Osteocyte (in vitro differentiated cells): ENCODE results near the gene ALG3. TPM values are rescaled to one million over a fixed set of nuclear protein-coding genes. Genes with fewer than 3 reads are reported as not detected.
"Not testable (repeated sequence)": the region's sequence is repeated elsewhere in the genome, so short reads cannot be mapped to it uniquely, and the experiment has no call there.

Experiments
- DNase-seq: peaks from one replicate; pipeline ENCODE4 v3.0.0; 2021; ENCODE audit warnings: mixed read lengths; ENCODE audit not compliant: unreplicated experiment; ENCODE audit errors: extremely low spot score
- H3K27ac Mint-ChIP-seq: one replicate; pipeline ENCODE4 v1.8.0; 2021; ENCODE audit warnings: mild to moderate bottlenecking, mixed read lengths; ENCODE audit not compliant: unreplicated experiment
- H3K27me3 Mint-ChIP-seq: one replicate; pipeline ENCODE4 v1.8.0; 2021; ENCODE audit warnings: mixed read lengths; ENCODE audit not compliant: unreplicated experiment
- H3K36me3 Mint-ChIP-seq: one replicate; pipeline ENCODE4 v1.8.0; 2021; ENCODE audit warnings: mixed read lengths; ENCODE audit not compliant: unreplicated experiment
- H3K4me1 Mint-ChIP-seq: one replicate; pipeline ENCODE4 v1.8.0; 2021; ENCODE audit warnings: mixed read lengths; ENCODE audit not compliant: unreplicated experiment
- H3K4me3 Mint-ChIP-seq: one replicate; pipeline ENCODE4 v1.8.0; 2021; ENCODE audit warnings: mild to moderate bottlenecking, moderate library complexity, mixed read lengths; ENCODE audit not compliant: unreplicated experiment
- H3K9me3 Mint-ChIP-seq: one replicate; pipeline ENCODE4 v1.8.0; 2021; ENCODE audit warnings: mixed read lengths; ENCODE audit not compliant: unreplicated experiment
- total RNA-seq: library from RNA; stranded (reverse); gene quantifications from 2 replicates; pipeline ENCODE4 v1.2.1, GENCODE V29; 2021
- TF ChIP-seq, protein P1 (sequence below): fragments of 200-600 bp; sonication (generic); IDR thresholded peaks from 2 replicates; pipeline ENCODE4 v1.5.0; 2021; ENCODE audit warnings: antibody characterized with exemption, mild to moderate bottlenecking, moderate library complexity

ALG3 gene
- total RNA-seq, 1 donor from 2014 or later = 40.7 TPM

DNA sequence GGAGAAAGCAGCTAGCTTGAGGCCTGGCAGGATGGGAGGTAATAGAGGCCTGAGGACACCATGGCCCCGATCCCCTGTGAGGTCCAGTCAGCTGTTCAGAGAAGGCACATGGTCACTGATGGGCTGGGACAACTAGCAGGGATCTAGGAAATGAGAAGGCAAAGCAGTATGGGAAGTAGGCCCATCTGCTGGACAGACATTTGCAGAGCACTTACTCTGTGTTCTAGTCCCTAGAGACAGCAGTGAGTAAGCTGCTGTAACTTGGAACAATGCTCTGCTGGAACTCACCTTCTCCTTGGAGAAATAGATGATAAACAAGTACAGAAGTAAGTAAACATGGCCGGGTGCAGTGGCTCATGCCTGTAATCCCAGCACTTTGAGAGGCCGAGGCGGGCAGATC lies 34.2 kb upstream of the ALG3 start:
- Mint-ChIP-seq H3K36me3 (no peaks in the 10 kb centered on the region), H3K4me3 (no peak overlapping the region), H3K9me3 (no peaks in the 10 kb centered on the region), H3K27me3 (peaks cover 37% of the 10 kb centered on the region), H3K27ac (no peak overlapping the region), H3K4me1 (no peaks in the 10 kb centered on the region)
- TF ChIP-seq, protein P1, sequence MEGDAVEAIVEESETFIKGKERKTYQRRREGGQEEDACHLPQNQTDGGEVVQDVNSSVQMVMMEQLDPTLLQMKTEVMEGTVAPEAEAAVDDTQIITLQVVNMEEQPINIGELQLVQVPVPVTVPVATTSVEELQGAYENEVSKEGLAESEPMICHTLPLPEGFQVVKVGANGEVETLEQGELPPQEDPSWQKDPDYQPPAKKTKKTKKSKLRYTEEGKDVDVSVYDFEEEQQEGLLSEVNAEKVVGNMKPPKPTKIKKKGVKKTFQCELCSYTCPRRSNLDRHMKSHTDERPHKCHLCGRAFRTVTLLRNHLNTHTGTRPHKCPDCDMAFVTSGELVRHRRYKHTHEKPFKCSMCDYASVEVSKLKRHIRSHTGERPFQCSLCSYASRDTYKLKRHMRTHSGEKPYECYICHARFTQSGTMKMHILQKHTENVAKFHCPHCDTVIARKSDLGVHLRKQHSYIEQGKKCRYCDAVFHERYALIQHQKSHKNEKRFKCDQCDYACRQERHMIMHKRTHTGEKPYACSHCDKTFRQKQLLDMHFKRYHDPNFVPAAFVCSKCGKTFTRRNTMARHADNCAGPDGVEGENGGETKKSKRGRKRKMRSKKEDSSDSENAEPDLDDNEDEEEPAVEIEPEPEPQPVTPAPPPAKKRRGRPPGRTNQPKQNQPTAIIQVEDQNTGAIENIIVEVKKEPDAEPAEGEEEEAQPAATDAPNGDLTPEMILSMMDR = no peak
- no peak for DNase-seq

DNA sequence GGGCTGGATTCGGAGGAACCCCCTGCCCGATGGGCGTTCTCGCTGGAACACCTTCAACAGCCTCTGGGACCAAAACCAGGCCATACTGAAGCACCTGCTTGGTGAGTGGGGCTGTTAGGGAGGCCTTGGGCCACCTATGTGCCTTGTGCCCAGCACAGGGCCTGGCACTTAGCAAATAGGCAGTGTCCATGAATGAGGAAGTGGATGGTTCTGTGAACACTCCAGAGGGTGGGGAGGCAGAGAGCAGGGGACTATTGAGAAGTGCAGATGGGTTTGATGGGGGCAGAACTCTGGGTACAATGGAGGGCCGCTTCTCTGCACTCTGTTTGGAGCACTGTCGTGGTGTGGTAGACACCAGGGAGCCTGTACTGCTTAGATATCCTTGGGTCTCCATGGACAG lies 28.6 kb upstream of the ALG3 start:
- DNase-seq = no peak
- TF ChIP-seq, protein P1 = no peak
- H3K9me3 Mint-ChIP-seq = no peaks in the 10 kb centered on the region
- H3K27ac Mint-ChIP-seq = no peak overlapping the region
- H3K27me3 Mint-ChIP-seq = peaks cover 35% of the 10 kb centered on the region
- no peaks in the 10 kb centered on the region for H3K4me1 Mint-ChIP-seq
- no peaks in the 10 kb centered on the region for H3K36me3 Mint-ChIP-seq
- H3K4me3 Mint-ChIP-seq = no peak overlapping the region

DNA sequence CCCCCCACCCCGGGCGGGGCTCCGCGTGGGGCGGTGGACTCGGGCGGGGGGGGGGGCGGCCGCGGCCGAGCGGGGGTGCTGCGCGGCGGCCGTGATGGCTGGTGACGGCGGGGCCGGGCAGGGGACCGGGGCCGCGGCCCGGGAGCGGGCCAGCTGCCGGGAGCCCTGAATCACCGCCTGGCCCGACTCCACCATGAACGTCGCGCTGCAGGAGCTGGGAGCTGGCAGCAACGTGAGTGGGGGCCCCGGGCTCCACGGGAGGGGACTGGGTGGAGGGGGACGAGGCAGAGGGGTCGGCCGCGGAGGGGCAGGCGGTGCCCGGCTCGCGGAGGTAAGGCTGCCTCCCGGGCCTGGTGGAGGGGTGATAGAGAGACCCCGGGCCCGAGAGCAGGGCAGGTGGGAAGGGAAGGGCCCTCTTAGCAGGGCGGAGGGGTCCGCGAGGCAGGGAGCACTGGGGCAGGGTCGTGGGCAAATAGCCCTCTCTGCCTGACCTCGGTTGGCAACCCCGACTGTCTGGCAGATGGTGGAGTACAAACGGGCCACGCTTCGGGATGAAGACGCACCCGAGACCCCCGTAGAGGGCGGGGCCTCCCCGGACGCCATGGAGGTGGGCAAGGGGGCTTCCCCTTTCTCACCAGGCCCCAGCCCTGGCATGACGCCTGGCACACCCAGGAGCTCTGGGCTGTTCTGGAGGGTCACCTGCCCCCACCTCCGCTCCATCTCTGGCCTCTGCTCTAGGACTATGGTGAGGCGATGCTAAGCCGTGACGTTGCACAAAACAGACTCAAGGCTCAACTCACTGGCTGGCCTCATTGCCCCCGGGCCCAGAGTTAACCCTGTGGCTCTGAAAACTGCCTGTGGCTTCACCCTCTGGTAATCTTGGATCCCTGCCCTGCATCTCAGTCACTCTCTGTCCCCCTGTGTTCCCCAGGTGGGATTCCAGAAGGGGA lies 27.5 kb upstream of the ALG3 start, which contains the start of gene ECE2:
ECE2 (plus strand) TSS at position 62 of the 950 bp plus-strand sequence; CDS start at position 194, 132 bp downstream.
- no peak within 1 kb of the TSS for H3K4me3 Mint-ChIP-seq
- peaks cover 39% of the 10 kb centered on the region for H3K27me3 Mint-ChIP-seq
- H3K4me1 Mint-ChIP-seq = no peaks in the 10 kb centered on the region
- TF ChIP-seq, protein P1 = no peak
- no peak for DNase-seq
- no peak within 1 kb of the TSS for H3K27ac Mint-ChIP-seq
- H3K9me3 Mint-ChIP-seq = no peaks in the 10 kb centered on the region
- H3K36me3 Mint-ChIP-seq = no peaks in the 10 kb centered on the region

DNA sequence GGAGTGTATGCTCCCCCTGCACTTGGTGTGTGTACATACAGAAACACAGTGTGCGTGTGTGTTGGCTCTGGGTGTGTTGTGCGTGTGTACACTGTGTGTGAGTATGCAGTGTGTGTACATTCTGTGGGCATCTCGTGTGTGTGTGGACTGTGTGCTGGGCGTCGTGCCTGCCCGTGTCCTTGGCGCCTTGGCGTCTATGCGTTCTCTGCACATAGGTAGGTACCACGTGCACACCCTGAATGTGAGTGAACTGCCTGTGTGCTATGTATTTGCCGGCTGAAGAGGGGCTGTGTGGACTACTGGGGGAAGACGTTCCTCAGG lies 26.6 kb upstream of the ALG3 start:
- no peaks in the 10 kb centered on the region for H3K36me3 Mint-ChIP-seq
- peaks cover 34% of the 10 kb centered on the region for H3K27me3 Mint-ChIP-seq
- TF ChIP-seq, protein P1 = no peak
- no peak overlapping the region for H3K4me3 Mint-ChIP-seq
- no peak overlapping the region for H3K27ac Mint-ChIP-seq
- H3K9me3 Mint-ChIP-seq = no peaks in the 10 kb centered on the region
- H3K4me1 Mint-ChIP-seq = no peaks in the 10 kb centered on the region
- no peak for DNase-seq

DNA sequence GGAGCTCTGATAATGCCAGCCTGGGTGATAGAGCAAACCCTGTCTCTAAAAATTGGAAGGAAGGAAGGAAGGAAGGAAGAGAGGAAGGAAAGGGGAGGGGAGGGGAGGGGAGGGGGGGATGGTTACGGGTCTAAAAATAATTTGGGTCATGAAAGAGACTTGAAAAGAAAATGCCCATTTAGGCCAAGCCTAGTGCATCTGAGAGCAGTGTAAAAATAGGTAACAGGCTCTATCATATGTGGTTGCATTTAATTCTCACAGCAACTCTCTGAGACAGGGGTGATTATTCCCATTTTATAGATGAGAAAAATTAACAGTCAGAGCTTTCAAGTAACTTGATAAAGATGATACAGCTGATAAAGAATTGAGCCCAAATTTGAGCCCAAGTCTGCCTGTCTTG lies 23.5 kb upstream of the ALG3 start:
- Mint-ChIP-seq H3K36me3 (no peaks in the 10 kb centered on the region), H3K4me1 (no peaks in the 10 kb centered on the region), H3K27me3 (peaks cover 29% of the 10 kb centered on the region), H3K9me3 (peaks cover 2% of the 10 kb centered on the region), H3K4me3 (no peak overlapping the region), H3K27ac (no peak overlapping the region)
- TF ChIP-seq, protein P1 = no peak
- no peak for DNase-seq

DNA sequence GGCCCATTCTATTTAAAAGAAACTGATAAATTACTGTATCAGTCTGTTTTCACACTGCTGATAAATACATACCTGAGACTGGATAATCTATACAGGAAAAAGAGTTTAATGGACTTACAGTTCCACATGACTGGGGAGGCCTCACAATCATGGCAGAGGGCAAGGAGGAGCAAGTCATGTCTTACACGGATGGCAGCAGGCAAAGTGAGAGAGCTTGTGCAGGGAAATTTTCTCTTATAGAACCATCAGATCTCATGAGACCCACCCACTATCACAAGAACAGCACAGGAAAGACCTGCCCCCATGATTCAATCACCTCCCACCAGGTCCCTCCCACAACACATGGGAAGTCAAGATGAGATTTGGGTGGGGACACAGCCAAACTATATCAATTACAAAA lies 18.5 kb upstream of the ALG3 start:
- H3K27ac Mint-ChIP-seq, H3K4me3 Mint-ChIP-seq, DNase-seq, H3K36me3 Mint-ChIP-seq, H3K4me1 Mint-ChIP-seq, H3K9me3 Mint-ChIP-seq: not testable (repeated sequence)
- peaks cover 39% of the 10 kb centered on the region for H3K27me3 Mint-ChIP-seq
